Tibial nerve (tissue), 4 donors: ENCODE data around the gene ABCC4.

ENCODE experiments used
- EP300 ChIP-seq, 2 donors: sonication (generic); formaldehyde crosslinking; IDR thresholded peaks; one replicate each; pipeline ENCODE4 v1.6.1; 2017; ENCODE audit warnings: antibody characterized with exemption in 2 of 2, mild to moderate bottlenecking in 1 of 2
- POLR2A ChIP-seq, 2 donors: fragments of 450-650 bp; IDR thresholded peaks; one replicate each; pipeline ENCODE4 v1.6.1; 2017; ENCODE audit warnings: antibody characterized with exemption in 2 of 2, mild to moderate bottlenecking in 2 of 2, moderate library complexity in 2 of 2
- TF ChIP-seq, protein P1 (sequence below), 5 experiments: fragments of 200-600 bp in 3 of 5; fragments of 450-650 bp in 2 of 5; sonication (generic) in 3 of 5; IDR thresholded peaks; one replicate each; pipeline ENCODE4 v1.5.1; 2016 to 2019; ENCODE audit warnings: antibody characterized with exemption in 5 of 5, mild to moderate bottlenecking in 3 of 5, moderate library complexity in 2 of 5

DNA sequence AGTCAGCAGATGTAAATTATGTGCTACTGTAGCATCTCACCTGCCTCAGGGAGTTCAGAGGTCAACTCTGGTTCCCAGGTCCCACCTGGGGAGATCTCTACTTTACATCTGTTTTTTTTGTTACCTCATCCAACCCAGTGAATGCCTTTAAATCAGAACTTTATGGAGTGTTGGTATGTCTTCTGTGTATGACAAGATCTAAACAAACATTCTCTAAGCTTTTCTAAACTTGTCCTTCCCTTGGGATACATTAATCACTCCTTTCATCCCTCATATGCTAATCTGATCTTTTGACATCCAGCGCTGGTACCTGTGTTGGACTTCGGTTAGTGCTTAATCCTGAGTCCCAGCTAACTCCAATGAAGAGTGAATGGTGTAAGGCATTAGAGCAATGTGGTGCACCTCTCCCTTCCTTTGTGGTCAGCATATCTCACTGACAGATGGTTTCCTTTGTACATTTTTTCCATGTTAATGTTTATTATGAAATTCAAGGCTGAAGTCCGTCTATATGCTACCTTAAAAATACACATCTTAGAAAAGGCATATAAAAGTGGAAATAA, 213.4 kb downstream of the ABCC4 start:
- TF ChIP-seq, protein P1, sequence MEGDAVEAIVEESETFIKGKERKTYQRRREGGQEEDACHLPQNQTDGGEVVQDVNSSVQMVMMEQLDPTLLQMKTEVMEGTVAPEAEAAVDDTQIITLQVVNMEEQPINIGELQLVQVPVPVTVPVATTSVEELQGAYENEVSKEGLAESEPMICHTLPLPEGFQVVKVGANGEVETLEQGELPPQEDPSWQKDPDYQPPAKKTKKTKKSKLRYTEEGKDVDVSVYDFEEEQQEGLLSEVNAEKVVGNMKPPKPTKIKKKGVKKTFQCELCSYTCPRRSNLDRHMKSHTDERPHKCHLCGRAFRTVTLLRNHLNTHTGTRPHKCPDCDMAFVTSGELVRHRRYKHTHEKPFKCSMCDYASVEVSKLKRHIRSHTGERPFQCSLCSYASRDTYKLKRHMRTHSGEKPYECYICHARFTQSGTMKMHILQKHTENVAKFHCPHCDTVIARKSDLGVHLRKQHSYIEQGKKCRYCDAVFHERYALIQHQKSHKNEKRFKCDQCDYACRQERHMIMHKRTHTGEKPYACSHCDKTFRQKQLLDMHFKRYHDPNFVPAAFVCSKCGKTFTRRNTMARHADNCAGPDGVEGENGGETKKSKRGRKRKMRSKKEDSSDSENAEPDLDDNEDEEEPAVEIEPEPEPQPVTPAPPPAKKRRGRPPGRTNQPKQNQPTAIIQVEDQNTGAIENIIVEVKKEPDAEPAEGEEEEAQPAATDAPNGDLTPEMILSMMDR (IDR thresholded peaks at IDR 0.05) = no peak
- no peak for TF ChIP-seq POLR2A (IDR thresholded peaks at IDR 0.05)
- TF ChIP-seq EP300 (IDR thresholded peaks at IDR 0.05) = no peak
